GM12878 (cell line): Measurements from ENCODE around the gene PTPN22. TPM values are rescaled to one million over a fixed set of nuclear protein-coding genes. Genes with fewer than 3 reads are reported as not detected.

Experiments used
- ATF3 ChIP-seq: IDR thresholded peaks from 2 replicates; pipeline ENCODE4 v1.6.1; 2011; ENCODE audit warnings: low read depth, mild to moderate bottlenecking, low read length, moderate library complexity, borderline replicate concordance; ENCODE audit errors: extremely low read depth
- BCL3 ChIP-seq: IDR thresholded peaks from 2 replicates; pipeline ENCODE4 v1.6.1; 2011; ENCODE audit warnings: borderline replicate concordance, low read depth, mild to moderate bottlenecking, moderate library complexity, low read length; ENCODE audit not compliant: insufficient read depth, poor library complexity, severe bottlenecking
- MYB ChIP-seq: fragments of 150-350 bp; IDR thresholded peaks from 2 replicates; pipeline ENCODE4 v1.6.1; 2014; ENCODE audit warnings: mild to moderate bottlenecking, low read depth, low read length, borderline replicate concordance
- PAX8 ChIP-seq: fragments of 450-650 bp; IDR thresholded peaks from 2 replicates; pipeline ENCODE4 v1.6.1; 2017; ENCODE audit warnings: mild to moderate bottlenecking, moderate library complexity
- SIX5 ChIP-seq: IDR thresholded peaks from 2 replicates; pipeline ENCODE4 v1.6.1; 2011; ENCODE audit warnings: mild to moderate bottlenecking, low read depth, low read length, moderate library complexity; ENCODE audit not compliant: severe bottlenecking
- SMAD1 ChIP-seq: fragments of 450-650 bp; IDR thresholded peaks from 2 replicates; pipeline ENCODE4 v1.6.1; 2018; ENCODE audit warnings: mild to moderate bottlenecking, low read depth; ENCODE audit not compliant: partially characterized antibody
- SRF ChIP-seq, 2 experiments: IDR thresholded peaks; 2 replicates each; pipeline ENCODE4 v1.6.1; 2011; ENCODE audit warnings: low read depth in 2 of 2, low read length in 2 of 2, mild to moderate bottlenecking in 1 of 2, moderate library complexity in 1 of 2
- TAF1 ChIP-seq: IDR thresholded peaks from 2 replicates; pipeline ENCODE4 v1.6.1; 2011; ENCODE audit warnings: mild to moderate bottlenecking, low read depth, low read length, borderline replicate concordance
- ZBTB4 ChIP-seq: fragments of 450-650 bp; formaldehyde crosslinking; IDR thresholded peaks from 2 replicates; pipeline ENCODE4 v1.4.0; 2022; ENCODE audit warnings: mild to moderate bottlenecking, moderate library complexity
- ZNF274 ChIP-seq: IDR thresholded peaks from one replicate; pipeline ENCODE4 v1.8.0; 2011; ENCODE audit not compliant: insufficient read length, insufficient read depth
- polyA plus RNA-seq, 11 experiments: library from polyadenylated mRNA; depleted of rRNA in 4 of 11; unstranded in 6 of 11; stranded (reverse) in 5 of 11; fragments of >200 nt; fragmentation: Nextera tagmentation in 4 of 11; fragmentation: Illumina TruSeq in 1 of 11; extraction: Ambion mirVana in 4 of 11; extraction: Trizol in 1 of 11; gene quantifications; 1 replicate in 1 of 11; 2 replicates in 10 of 11; pipeline versions ENCODE4 v1.2.1 to v1.2.3, GENCODE V29; 2011 to 2016; ENCODE audit warnings: inconsistent platforms in 2 of 11, missing spikeins in 2 of 11, low read depth in 1 of 11
- total RNA-seq, 4 experiments: library from RNA; depleted of rRNA in 3 of 4; stranded (reverse); fragments of >200 nt in 3 of 4; fragmentation: Illumina TruSeq in 1 of 4; extraction: Trizol in 1 of 4; gene quantifications; 2 replicates each; pipeline versions ENCODE4 v1.2.1 to v1.2.3, GENCODE V29; 2013 to 2021

The PTPN22 gene
- total and polyA plus RNA-seq, 10 of the 15 experiments (the other 5 are each of a cell fraction or from before 2014, with no cell fraction given): 22.8 to 65.1 (median 44.9) TPM

GRCh38 chr1:113855630-113856400 is 15.7 kb downstream of the PTPN22 start (continued):
- TF ChIP-seq ZBTB4 (CRISPR knock-in tag) (no peak), SRF (IDR thresholded peaks at IDR 0.05; ENCODE audit: low read depth in 2 of 2, low read length in 2 of 2) (no peak), MYB (no peak), ZNF274 (no peak), PAX8 (no peak), ATF3 (no peak), SIX5 (no peak), SMAD1 (no peak), BCL3 (no peak), TAF1 (no peak)
